Measurements from ENCODE around the gene LYPLAL1.

DNA sequence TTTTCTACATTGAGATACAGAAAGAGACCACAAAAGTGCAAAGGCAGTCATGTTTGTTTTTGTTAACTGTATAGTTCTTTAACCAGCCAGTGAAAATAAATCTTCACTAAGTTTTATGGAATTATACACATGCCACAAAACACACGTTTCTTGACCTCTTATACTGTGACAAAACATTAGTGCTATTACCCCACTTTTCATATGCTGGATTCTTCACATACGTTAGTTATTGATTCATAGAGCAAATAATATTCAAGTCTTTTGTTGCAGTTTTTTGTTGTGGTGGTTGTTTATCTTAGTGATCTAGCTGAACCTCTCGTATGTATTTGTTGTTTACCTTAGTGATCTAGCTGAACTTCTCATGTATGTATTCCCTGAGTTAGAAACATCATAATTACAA lies 28.0 kb downstream of the LYPLAL1 start:
- TF ChIP-seq ZBTB39 (CRISPR knock-in tag; IDR thresholded peaks at IDR 0.05): no peak
- no peak for TF ChIP-seq ZNF24 (IDR thresholded peaks at IDR 0.05)
- no peak for TF ChIP-seq ARID2 (CRISPR knock-in tag; IDR thresholded peaks at IDR 0.05; ENCODE audit: borderline replicate concordance)
- no peak for TF ChIP-seq DZIP1 (CRISPR knock-in tag; IDR thresholded peaks at IDR 0.05)
- TF ChIP-seq JUN (CRISPR knock-in tag; IDR thresholded peaks at IDR 0.05): no peak
- TF ChIP-seq, protein P1, sequence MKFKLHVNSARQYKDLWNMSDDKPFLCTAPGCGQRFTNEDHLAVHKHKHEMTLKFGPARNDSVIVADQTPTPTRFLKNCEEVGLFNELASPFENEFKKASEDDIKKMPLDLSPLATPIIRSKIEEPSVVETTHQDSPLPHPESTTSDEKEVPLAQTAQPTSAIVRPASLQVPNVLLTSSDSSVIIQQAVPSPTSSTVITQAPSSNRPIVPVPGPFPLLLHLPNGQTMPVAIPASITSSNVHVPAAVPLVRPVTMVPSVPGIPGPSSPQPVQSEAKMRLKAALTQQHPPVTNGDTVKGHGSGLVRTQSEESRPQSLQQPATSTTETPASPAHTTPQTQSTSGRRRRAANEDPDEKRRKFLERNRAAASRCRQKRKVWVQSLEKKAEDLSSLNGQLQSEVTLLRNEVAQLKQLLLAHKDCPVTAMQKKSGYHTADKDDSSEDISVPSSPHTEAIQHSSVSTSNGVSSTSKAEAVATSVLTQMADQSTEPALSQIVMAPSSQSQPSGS (CRISPR knock-in tag; IDR thresholded peaks at IDR 0.05): no peak
- TF ChIP-seq ZNF674 (CRISPR knock-in tag; IDR thresholded peaks at IDR 0.05; ENCODE audit: low read depth): no peak
- TF ChIP-seq SIX4 (CRISPR knock-in tag; IDR thresholded peaks at IDR 0.05): no peak
- TF ChIP-seq FOXM1 (CRISPR knock-in tag; IDR thresholded peaks at IDR 0.05): no peak
- no peak for TF ChIP-seq NPAS2 (CRISPR knock-in tag; IDR thresholded peaks at IDR 0.05; ENCODE audit: borderline replicate concordance)
- no peak for TF ChIP-seq POLR2A (IDR thresholded peaks at IDR 0.05; ENCODE audit: insufficient read depth in 1 of 2, low read depth in 2 of 2, low read length in 2 of 2)
